ENCODE data around the gene ITGB2. TPM values are rescaled to one million over a fixed set of nuclear protein-coding genes. Genes with fewer than 3 reads are reported as not detected.

The ITGB2 gene
- total RNA-seq, 1 experiment from 2014 or later = 1.5 TPM

GRCh38 chr21:44867999-44868700 is 52.5 kb downstream of the ITGB2 start:
- ChIA-PET CTCF (no interaction called here), RAD21 (ENCODE audit: low non-redundant PET in 1 of 2, low total read pairs in 2 of 2, uncharacterized antibody in 2 of 2, unreplicated experiment in 2 of 2) (no interaction called here), POLR2A (no interaction called here)
- DNase-seq (ENCODE audit: low read depth, low spot score) = no peak
- Histone ChIP-seq H4K20me1 (ENCODE audit: insufficient read depth) (no peaks in the 10 kb centered on the region; the same call in 1 of the 2 replicates), H3K79me2 (ENCODE audit: insufficient read depth, low read length) (peaks cover 91% of the 10 kb centered on the region), H2AFZ (ENCODE audit: low read depth, low read length, poor library complexity, severe bottlenecking) (no peak overlapping the region), H3K9ac (ENCODE audit: low read length) (no peak overlapping the region; the same call in 1 of the 2 replicates), H3K4me3 (replicated peaks in 1 of 2; ENCODE audit: low read depth in 1 of 2, low read length in 2 of 2) (no peak overlapping the region), H3K4me1 (ENCODE audit: control insufficient read depth in 1 of 2, insufficient read depth in 2 of 2, low read length in 2 of 2) (peaks cover 48 to 63% of the 10 kb centered on the region in 2 experiments), H3K27me3 (ENCODE audit: insufficient read depth, low read length) (no peaks in the 10 kb centered on the region), H3K27ac (ENCODE audit: low read depth, low read length) (no peak overlapping the region), H3K4me2 (ENCODE audit: low read length) (peak overlapping the region; percentile 97), H3K9me2 (ENCODE audit: insufficient read depth) (no peaks in the 10 kb centered on the region), H3K36me3 (ENCODE audit: control insufficient read depth in 1 of 2, insufficient read depth in 2 of 2, low read length in 2 of 2) (peaks cover 4 to 10% of the 10 kb centered on the region in 2 experiments; a peak in 3 of 4 replicates), H3K9me3 (ENCODE audit: control insufficient read depth in 1 of 2, insufficient read depth in 1 of 2, low read depth in 1 of 2, low read length in 2 of 2) (no peaks in the 10 kb centered on the region)
- intact Hi-C loops (cut with micrococcal nuclease) = loop anchor here (5.0 kb wide), 1 partner anchor 91 kb away; no protein-coding TSS in a partner anchor
- BruUV-seq (replicated peaks) = no TSS peak
- no peak for ATAC-seq
- TF ChIP-seq ZFX (IDR thresholded peaks at IDR 0.05) = no peak

GRCh38 chr21:44867464-44867863 is 53.2 kb downstream of the ITGB2 start:
- no peak overlapping the region for H3K4me3 ChIP-seq (replicated peaks in 1 of 2; ENCODE audit: low read depth in 1 of 2, low read length in 2 of 2)
- ChIA-PET CTCF (no interaction called here), RAD21 (ENCODE audit: low non-redundant PET in 1 of 2, low total read pairs in 2 of 2, uncharacterized antibody in 2 of 2, unreplicated experiment in 2 of 2) (no interaction called here), POLR2A (no interaction called here)
- no peak for DNase-seq (ENCODE audit: low read depth, low spot score)
- ATAC-seq = no peak
- no peak overlapping the region for H3K27ac ChIP-seq (ENCODE audit: low read depth, low read length)
- BruUV-seq (replicated peaks) = no TSS peak
- peaks cover 4 to 10% of the 10 kb centered on the region in 2 experiments; a peak in 3 of 4 replicates for H3K36me3 ChIP-seq (ENCODE audit: control insufficient read depth in 1 of 2, insufficient read depth in 2 of 2, low read length in 2 of 2)
- peaks cover 48 to 61% of the 10 kb centered on the region in 2 experiments for H3K4me1 ChIP-seq (ENCODE audit: control insufficient read depth in 1 of 2, insufficient read depth in 2 of 2, low read length in 2 of 2)
- no peaks in the 10 kb centered on the region; the same call in 1 of the 2 replicates for H4K20me1 ChIP-seq (ENCODE audit: insufficient read depth)
- H3K79me2 ChIP-seq (ENCODE audit: insufficient read depth, low read length) = peaks cover 91% of the 10 kb centered on the region
- no peak overlapping the region for H3K9ac ChIP-seq (ENCODE audit: low read length)
- TF ChIP-seq MAX (IDR thresholded peaks at IDR 0.05) (no peak), CBX3 (IDR thresholded peaks at IDR 0.05; ENCODE audit: low read depth) (no peak), POLR2AphosphoS5 (IDR thresholded peaks at IDR 0.05; ENCODE audit: low read depth, low read length) (no peak), CEBPB (IDR thresholded peaks at IDR 0.05; ENCODE audit: low read depth) (no peak), CTCF (IDR thresholded peaks at IDR 0.05 in 2 of 3, conservative IDR thresholded peaks at IDR 0.05 in 1 of 3; ENCODE audit: borderline replicate concordance in 1 of 3, insufficient read depth in 1 of 3, low read depth in 2 of 3, low read length in 2 of 3) (no peak), YY1 (IDR thresholded peaks at IDR 0.05; ENCODE audit: extremely low read depth, insufficient replicate concordance, low read depth, low read length) (no peak), SRF (IDR thresholded peaks at IDR 0.05; ENCODE audit: low read depth) (no peak)
- no peaks in the 10 kb centered on the region for H3K9me2 ChIP-seq (ENCODE audit: insufficient read depth)
- peak overlapping the region; percentile 43; the same call in 1 of the 2 replicates for H3K4me2 ChIP-seq (ENCODE audit: low read length)
- H2AFZ ChIP-seq (ENCODE audit: low read depth, low read length, poor library complexity, severe bottlenecking) = no peak overlapping the region
- no peaks in the 10 kb centered on the region for H3K9me3 ChIP-seq (ENCODE audit: control insufficient read depth in 1 of 2, insufficient read depth in 1 of 2, low read depth in 1 of 2, low read length in 2 of 2)
- intact Hi-C loops (cut with micrococcal nuclease) = loop anchor here (5.0 kb wide), 1 partner anchor 90 kb away; no protein-coding TSS in a partner anchor
- H3K27me3 ChIP-seq (ENCODE audit: insufficient read depth, low read length) = no peaks in the 10 kb centered on the region
